Measurements from ENCODE around the gene PRDM16.

PRDM16 gene

GRCh38 chr1:3463408-3463863, 394.4 kb downstream of the PRDM16 start:
- DNase-seq (ENCODE audit: low read depth): no peak

- DNase-seq (ENCODE audit: low read depth): no peak
Observed at GRCh38 chr1:3463891-3464648, 395.1 kb downstream of the PRDM16 start.

- DNase-seq (ENCODE audit: low read depth): no peak
Observed at GRCh38 chr1:3464649-3465025, 395.6 kb downstream of the PRDM16 start.

GRCh38 chr1:3465091-3465934, 396.3 kb downstream of the PRDM16 start:
- DNase-seq (ENCODE audit: low read depth): no peak

GRCh38 chr1:3465935-3466321, 396.9 kb downstream of the PRDM16 start:
- DNase-seq (ENCODE audit: low read depth): no peak

- DNase-seq (ENCODE audit: low read depth): no peak
Observed at GRCh38 chr1:3466366-3467075, 397.5 kb downstream of the PRDM16 start.

GRCh38 chr1:3467096-3468036, 398.4 kb downstream of the PRDM16 start:
- no peak for DNase-seq (ENCODE audit: low read depth)

- no peak for DNase-seq (ENCODE audit: low read depth)
Observed at GRCh38 chr1:3468236-3469103, 399.5 kb downstream of the PRDM16 start.

GRCh38 chr1:3469104-3469848, 400.3 kb downstream of the PRDM16 start:
- no peak for DNase-seq (ENCODE audit: low read depth)

- no peak for DNase-seq (ENCODE audit: low read depth)
Observed at GRCh38 chr1:3469849-3470649, 401.0 kb downstream of the PRDM16 start.

GRCh38 chr1:3470650-3471355, 401.8 kb downstream of the PRDM16 start:
- DNase-seq (ENCODE audit: low read depth): no peak

- no peak for DNase-seq (ENCODE audit: low read depth)
Observed at GRCh38 chr1:3471356-3472087, 402.5 kb downstream of the PRDM16 start.

GRCh38 chr1:3472088-3472850, 403.3 kb downstream of the PRDM16 start:
- no peak for DNase-seq (ENCODE audit: low read depth)

GRCh38 chr1:3472906-3473305, 403.9 kb downstream of the PRDM16 start:
- DNase-seq (ENCODE audit: low read depth): no peak

- no peak for DNase-seq (ENCODE audit: low read depth)
Observed at GRCh38 chr1:3473381-3473844, 404.4 kb downstream of the PRDM16 start.

- no peak for DNase-seq (ENCODE audit: low read depth)
Observed at GRCh38 chr1:3474016-3474415, 405.0 kb downstream of the PRDM16 start.

- no peak for DNase-seq (ENCODE audit: low read depth)
Observed at GRCh38 chr1:3474421-3474820, 405.4 kb downstream of the PRDM16 start.
